HL-60/S4 (cell line): ENCODE results near the gene FAF1.

Experiments
- in situ Hi-C: fragments of 300-500 bp; cut with MboI; formaldehyde crosslinking; loops from 2 replicates; pipeline ENCODE4 v1.14.3; 2022; ENCODE audit warnings: low sequenced_read_pairs

FAF1 gene

GRCh38 chr1:50659107-50659662 is 300.9 kb downstream of the FAF1 start:
- in situ Hi-C loops = no loop called here

- in situ Hi-C loops = no loop called here
These were observed 301.5 kb downstream of the FAF1 start for GRCh38 chr1:50658459-50659076.

GRCh38 chr1:50656931-50657330 is 303.1 kb downstream of the FAF1 start:
- in situ Hi-C loops = no loop called here

- in situ Hi-C loops = no loop called here
These were observed 308.4 kb downstream of the FAF1 start for GRCh38 chr1:50651476-50652263.

- in situ Hi-C loops = no loop called here
These were observed 313.5 kb downstream of the FAF1 start for GRCh38 chr1:50646526-50646925.

- in situ Hi-C loops = no loop called here
These were observed 314.9 kb downstream of the FAF1 start for GRCh38 chr1:50645139-50645538.

GRCh38 chr1:50644447-50645105 is 315.5 kb downstream of the FAF1 start:
- in situ Hi-C loops = no loop called here

- in situ Hi-C loops = no loop called here
These were observed 322.6 kb downstream of the FAF1 start for GRCh38 chr1:50637460-50637859.

GRCh38 chr1:50634251-50634650 is 325.8 kb downstream of the FAF1 start:
- in situ Hi-C loops = no loop called here

GRCh38 chr1:50633465-50633864 is 326.6 kb downstream of the FAF1 start:
- in situ Hi-C loops = no loop called here

GRCh38 chr1:50631161-50631560 is 328.9 kb downstream of the FAF1 start:
- in situ Hi-C loops = no loop called here

- in situ Hi-C loops = loop anchor here (25.0 kb wide), 1 partner anchor 260 kb away; no protein-coding TSS in a partner anchor
These were observed 337.8 kb downstream of the FAF1 start for GRCh38 chr1:50622259-50622658.

- in situ Hi-C loops = loop anchor here (25.0 kb wide), 1 partner anchor 259 kb away; no protein-coding TSS in a partner anchor
These were observed 339.3 kb downstream of the FAF1 start for GRCh38 chr1:50620680-50621329.

GRCh38 chr1:50615036-50615750 is 344.9 kb downstream of the FAF1 start:
- in situ Hi-C loops = loop anchor here (25.0 kb wide), 1 partner anchor 253 kb away; no protein-coding TSS in a partner anchor

- in situ Hi-C loops = loop anchor here (25.0 kb wide), 1 partner anchor 249 kb away; no protein-coding TSS in a partner anchor
These were observed 348.4 kb downstream of the FAF1 start for GRCh38 chr1:50611675-50612074.

- in situ Hi-C loops = loop anchor here (25.0 kb wide), 1 partner anchor 248 kb away; no protein-coding TSS in a partner anchor
These were observed 349.5 kb downstream of the FAF1 start for GRCh38 chr1:50610563-50610962.

GRCh38 chr1:50609508-50609907 is 350.6 kb downstream of the FAF1 start:
- in situ Hi-C loops = loop anchor here (25.0 kb wide), 1 partner anchor 247 kb away; no protein-coding TSS in a partner anchor

GRCh38 chr1:50605186-50605875 is 354.7 kb downstream of the FAF1 start:
- in situ Hi-C loops = loop anchor here (25.0 kb wide), 1 partner anchor 243 kb away; no protein-coding TSS in a partner anchor

GRCh38 chr1:50604580-50604979 is 355.5 kb downstream of the FAF1 start:
- in situ Hi-C loops = loop anchor here (25.0 kb wide), 1 partner anchor 242 kb away; no protein-coding TSS in a partner anchor
